ENCODE measurements around the gene ENOX1. TPM values are rescaled to one million over a fixed set of nuclear protein-coding genes. Genes with fewer than 3 reads are reported as not detected.

Gene ENOX1
- polyA plus RNA-seq, 3 donors, result 0.04 TPM; not detected in 2

DNA sequence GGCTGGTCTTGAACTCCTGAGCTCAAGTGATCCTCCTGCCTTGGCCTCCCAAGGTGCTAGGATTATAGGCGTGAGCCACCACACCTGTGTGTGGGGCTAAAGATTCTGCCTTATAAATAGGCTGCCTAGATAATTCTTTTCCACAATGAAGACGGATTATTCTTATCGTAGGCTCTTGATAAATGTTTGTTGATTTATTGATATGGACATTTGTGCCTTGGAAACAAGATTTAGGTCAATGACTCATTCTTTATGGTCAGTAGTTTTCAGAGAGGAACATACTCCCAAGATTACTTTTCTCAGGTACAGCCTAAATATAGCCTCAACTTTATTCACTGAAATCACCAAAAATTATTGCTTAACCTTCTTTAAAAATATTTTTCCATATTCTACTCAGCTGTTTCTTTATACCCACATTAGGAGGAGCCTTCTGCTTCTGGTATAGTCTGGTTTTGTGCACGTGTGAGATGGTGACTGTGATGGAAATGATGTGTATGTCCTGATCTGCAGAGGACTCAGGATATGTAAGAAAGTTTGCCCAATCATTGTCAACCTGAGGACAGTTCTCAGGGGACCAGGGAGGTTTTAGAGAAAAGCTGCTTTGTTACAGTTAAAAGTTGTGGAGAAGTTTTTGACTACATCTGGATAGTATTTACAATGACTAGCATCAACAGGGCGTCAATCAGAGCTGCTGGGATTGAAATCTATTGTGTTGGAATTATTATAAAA is 554.5 kb downstream of the ENOX1 start:
- Mint-ChIP-seq H3K27ac (no peak overlapping the region), H3K4me3 (no peak overlapping the region), H3K27me3 (ENCODE audit: low read depth in 3 of 3) (peaks cover 0 to 1% (median 0%) of the 10 kb centered on the region in 3 donors), H3K9me3 (no peaks in the 10 kb centered on the region), H3K36me3 (no peaks in the 10 kb centered on the region), H3K4me1 (no peaks in the 10 kb centered on the region)
- Histone ChIP-seq H3K9me3 (replicated peaks in 1 of 2; ENCODE audit: control insufficient read depth in 1 of 2, insufficient read depth in 1 of 2, low read length in 2 of 2) (no peaks in the 10 kb centered on the region), H3K36me3 (replicated peaks in 1 of 2; ENCODE audit: control insufficient read depth in 1 of 2, insufficient read depth in 2 of 2, low read length in 2 of 2) (no peaks in the 10 kb centered on the region), H4K20me1 (ENCODE audit: insufficient read depth, low read length) (no peaks in the 10 kb centered on the region), H3K4me3 (replicated peaks in 1 of 3; ENCODE audit: low read depth in 2 of 3, low read length in 3 of 3) (no peak overlapping the region), H3K9ac (ENCODE audit: insufficient read depth, low read length, poor library complexity, severe bottlenecking) (no peak overlapping the region), H3K79me2 (ENCODE audit: insufficient read depth, low read length) (no peaks in the 10 kb centered on the region), H3K27ac (ENCODE audit: low read depth in 1 of 2, low read length in 2 of 2) (no peak overlapping the region), H2AFZ (ENCODE audit: insufficient read depth, low read depth, low read length, poor library complexity, severe bottlenecking) (no peak overlapping the region), H3K4me1 (ENCODE audit: control insufficient read depth in 1 of 2, insufficient read depth in 2 of 2, low read length in 2 of 2) (no peaks in the 10 kb centered on the region), H3K4me2 (replicated peaks; ENCODE audit: extremely low read depth, low read length, poor library complexity, severe bottlenecking) (no peak overlapping the region), H3K27me3 (ENCODE audit: control insufficient read depth in 2 of 2, insufficient read depth in 2 of 2, low read length in 2 of 2) (no peaks in the 10 kb centered on the region)
- intact Hi-C loops (cut with micrococcal nuclease), result no loop called here
- TF ChIP-seq, protein P1, sequence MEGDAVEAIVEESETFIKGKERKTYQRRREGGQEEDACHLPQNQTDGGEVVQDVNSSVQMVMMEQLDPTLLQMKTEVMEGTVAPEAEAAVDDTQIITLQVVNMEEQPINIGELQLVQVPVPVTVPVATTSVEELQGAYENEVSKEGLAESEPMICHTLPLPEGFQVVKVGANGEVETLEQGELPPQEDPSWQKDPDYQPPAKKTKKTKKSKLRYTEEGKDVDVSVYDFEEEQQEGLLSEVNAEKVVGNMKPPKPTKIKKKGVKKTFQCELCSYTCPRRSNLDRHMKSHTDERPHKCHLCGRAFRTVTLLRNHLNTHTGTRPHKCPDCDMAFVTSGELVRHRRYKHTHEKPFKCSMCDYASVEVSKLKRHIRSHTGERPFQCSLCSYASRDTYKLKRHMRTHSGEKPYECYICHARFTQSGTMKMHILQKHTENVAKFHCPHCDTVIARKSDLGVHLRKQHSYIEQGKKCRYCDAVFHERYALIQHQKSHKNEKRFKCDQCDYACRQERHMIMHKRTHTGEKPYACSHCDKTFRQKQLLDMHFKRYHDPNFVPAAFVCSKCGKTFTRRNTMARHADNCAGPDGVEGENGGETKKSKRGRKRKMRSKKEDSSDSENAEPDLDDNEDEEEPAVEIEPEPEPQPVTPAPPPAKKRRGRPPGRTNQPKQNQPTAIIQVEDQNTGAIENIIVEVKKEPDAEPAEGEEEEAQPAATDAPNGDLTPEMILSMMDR (IDR thresholded peaks at IDR 0.05), result no peak
- DNase-seq, result no peak
- 100% methylated on average over 1 of the region's 5 CpGs for WGBS (ENCODE audit: insufficient coverage)

DNA sequence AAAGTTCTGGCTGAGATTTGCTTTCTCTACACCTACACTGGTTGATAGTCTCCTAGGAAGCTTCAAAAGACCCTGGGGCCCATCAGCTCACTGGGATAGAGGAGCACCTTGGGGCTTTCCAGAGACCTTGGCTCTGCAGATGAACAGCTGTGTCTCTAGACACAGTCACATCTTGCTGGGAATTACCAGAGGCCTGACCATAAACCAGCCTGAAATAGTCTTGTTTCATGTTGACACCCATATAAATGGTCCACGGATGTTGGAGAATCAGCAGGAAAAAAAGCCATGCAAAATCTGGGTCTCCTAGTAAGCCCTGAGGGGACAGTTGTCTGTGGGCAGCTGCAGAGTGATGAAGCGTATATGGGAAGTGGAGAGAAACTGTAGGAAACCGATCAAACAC is 555.8 kb downstream of the ENOX1 start:
- no peak overlapping the region for H3K4me3 ChIP-seq (replicated peaks in 1 of 3; ENCODE audit: low read depth in 2 of 3, low read length in 3 of 3)
- H3K27ac ChIP-seq (ENCODE audit: low read depth in 1 of 2, low read length in 2 of 2), result no peak overlapping the region
- Mint-ChIP-seq H3K4me1 (no peaks in the 10 kb centered on the region), H3K27ac (no peak overlapping the region), H3K9me3 (no peaks in the 10 kb centered on the region), H3K4me3 (no peak overlapping the region), H3K27me3 (ENCODE audit: low read depth in 3 of 3) (peaks cover 1 to 3% (median 2%) of the 10 kb centered on the region in 3 donors), H3K36me3 (no peaks in the 10 kb centered on the region)
- DNase-seq, result no peak
- H4K20me1 ChIP-seq (ENCODE audit: insufficient read depth, low read length), result no peaks in the 10 kb centered on the region
- H3K9me3 ChIP-seq (replicated peaks in 1 of 2; ENCODE audit: control insufficient read depth in 1 of 2, insufficient read depth in 1 of 2, low read length in 2 of 2), result no peaks in the 10 kb centered on the region
- H3K9ac ChIP-seq (ENCODE audit: insufficient read depth, low read length, poor library complexity, severe bottlenecking), result no peak overlapping the region
- no peaks in the 10 kb centered on the region for H3K27me3 ChIP-seq (ENCODE audit: control insufficient read depth in 2 of 2, insufficient read depth in 2 of 2, low read length in 2 of 2)
- H3K4me2 ChIP-seq (replicated peaks; ENCODE audit: extremely low read depth, low read length, poor library complexity, severe bottlenecking), result no peak overlapping the region
- 13% methylated on average over 1 of the region's 3 CpGs for WGBS (ENCODE audit: insufficient coverage)
- TF ChIP-seq, protein P1 (IDR thresholded peaks at IDR 0.05), result no peak
- no peak overlapping the region for H2AFZ ChIP-seq (ENCODE audit: insufficient read depth, low read depth, low read length, poor library complexity, severe bottlenecking)
- H3K79me2 ChIP-seq (ENCODE audit: insufficient read depth, low read length), result no peaks in the 10 kb centered on the region
- no peaks in the 10 kb centered on the region for H3K4me1 ChIP-seq (ENCODE audit: control insufficient read depth in 1 of 2, insufficient read depth in 2 of 2, low read length in 2 of 2)
- H3K36me3 ChIP-seq (replicated peaks in 1 of 2; ENCODE audit: control insufficient read depth in 1 of 2, insufficient read depth in 2 of 2, low read length in 2 of 2), result no peaks in the 10 kb centered on the region
- intact Hi-C loops (cut with micrococcal nuclease), result no loop called here
